Activated T-cell treated with anti-CD3 and anti-CD28 coated beads for 4 hours (primary cell): ENCODE measurements around the gene HCRT.
A peak's percentile ranks its signal among the peaks of the same experiment; 100 is the strongest.
"Not testable (repeated sequence)": the region's sequence is repeated elsewhere in the genome, so short reads cannot be mapped to it uniquely, and the experiment has no call there.

Experiments used
- DNase-seq: peaks from one replicate; pipeline ENCODE4 v3.0.0-alpha.2; 2020

HCRT gene

GRCh38 chr17:42184713-42185620 is at the start of gene HCRT:
HCRT (minus strand) TSS chr17:42185452; CDS start chr17:42185365, 87 bp downstream.
- DNase-seq: no peak

- DNase-seq: no peak
Measured at GRCh38 chr17:42233994-42234393, 48.7 kb upstream of the HCRT start.

GRCh38 chr17:42233156-42233555 is 47.9 kb upstream of the HCRT start:
- no peak for DNase-seq

- no peak for DNase-seq
Measured at GRCh38 chr17:42230225-42230624, 45.0 kb upstream of the HCRT start.

GRCh38 chr17:42227849-42228700 is 42.8 kb upstream of the HCRT start:
- DNase-seq: no peak

GRCh38 chr17:42225646-42226045 is 40.4 kb upstream of the HCRT start:
- no peak for DNase-seq

- no peak for DNase-seq
Measured at GRCh38 chr17:42224651-42225050, 39.4 kb upstream of the HCRT start.

- peak; percentile 44 for DNase-seq
Measured at GRCh38 chr17:42221886-42222745, 36.9 kb upstream of the HCRT start.

- not testable (repeated sequence) for DNase-seq
Measured at GRCh38 chr17:42219280-42219679, 34.0 kb upstream of the HCRT start.

GRCh38 chr17:42214156-42214555 is 28.9 kb upstream of the HCRT start:
- no peak for DNase-seq

GRCh38 chr17:42212382-42212781 is 27.1 kb upstream of the HCRT start:
- DNase-seq: no peak

- not testable (repeated sequence) for DNase-seq
Measured at GRCh38 chr17:42211921-42212341, 26.7 kb upstream of the HCRT start.

- no peak for DNase-seq
Measured at GRCh38 chr17:42210046-42210445, 24.8 kb upstream of the HCRT start.

- DNase-seq: not testable (repeated sequence)
Measured at GRCh38 chr17:42206153-42206612, 20.9 kb upstream of the HCRT start.

- no peak for DNase-seq
Measured at GRCh38 chr17:42203354-42203753, 18.1 kb upstream of the HCRT start.

- no peak for DNase-seq
Measured at GRCh38 chr17:42202696-42203095, 17.4 kb upstream of the HCRT start.

GRCh38 chr17:42202159-42202558 is 16.9 kb upstream of the HCRT start:
- DNase-seq: no peak

- no peak for DNase-seq
Measured at GRCh38 chr17:42201458-42201772, 16.2 kb upstream of the HCRT start.

GRCh38 chr17:42200706-42201457 is 15.6 kb upstream of the HCRT start:
- DNase-seq: no peak

GRCh38 chr17:42199416-42200011 is 14.3 kb upstream of the HCRT start:
- no peak for DNase-seq

GRCh38 chr17:42198897-42199296 is 13.6 kb upstream of the HCRT start:
- DNase-seq: no peak
